Right atrium auricular region (tissue), 2 donors: ENCODE measurements around the gene NXPH1. TPM values are rescaled to one million over a fixed set of nuclear protein-coding genes. Genes with fewer than 3 reads are reported as not detected.
"Not testable (repeated sequence)": the region's sequence is repeated elsewhere in the genome, so short reads cannot be mapped to it uniquely, and the experiment has no call there.

ENCODE experiments used
- DNase-seq: peaks from one replicate; pipeline ENCODE4 v3.0.0-alpha.2; 2019; ENCODE audit warnings: low spot score
- H3K27ac ChIP-seq, 2 donors: fragments of 200-600 bp; sonication (generic); 1 replicate in 1 of 2; 2 replicates in 1 of 2; pipeline ENCODE4 v1.5.1; 2016 to 2019
- H3K27me3 ChIP-seq, 2 donors: fragments of 200-600 bp; sonication (generic); one replicate each; pipeline versions ENCODE4 v1.5.1 to v1.6.0; 2017 to 2019
- H3K36me3 ChIP-seq: fragments of 200-600 bp; sonication (generic); one replicate; pipeline ENCODE4 v1.5.1; 2016
- H3K4me1 ChIP-seq, 2 donors: fragments of 200-600 bp; sonication (generic); one replicate each; pipeline versions ENCODE4 v1.5.1 to v1.6.0; 2017 to 2019
- H3K4me3 ChIP-seq, 2 donors: fragments of 200-600 bp; sonication (generic); 1 replicate in 1 of 2; 2 replicates in 1 of 2; pipeline ENCODE4 v1.5.1; 2017 to 2019; ENCODE audit warnings: mild to moderate bottlenecking in 1 of 2, moderate library complexity in 1 of 2
- H3K9me3 ChIP-seq, 2 donors: fragments of 200-600 bp; sonication (generic); one replicate each; pipeline ENCODE4 v1.5.1; 2019
- total RNA-seq, 2 donors: library from RNA; depleted of rRNA; stranded (reverse); fragments of >200 nt; gene quantifications; one replicate each; pipeline ENCODE4 v1.1.0, GENCODE V29; 2016
- TF ChIP-seq, protein P1 (sequence below), 2 donors: fragments of 200-600 bp; sonication (generic); IDR thresholded peaks; one replicate each; pipeline ENCODE4 v1.5.1; 2019; ENCODE audit warnings: antibody characterized with exemption in 2 of 2

Gene NXPH1
- total RNA-seq, 2 donors from 2014 or later: not detected

GRCh38 chr7:8724080-8724718, 290.8 kb downstream of the NXPH1 start:
- no peak overlapping the region for H3K27ac ChIP-seq
- no peaks in the 10 kb centered on the region for H3K27me3 ChIP-seq
- DNase-seq: no peak
- H3K4me1 ChIP-seq: no peaks in the 10 kb centered on the region
- H3K36me3 ChIP-seq: no peaks in the 10 kb centered on the region
- no peak overlapping the region for H3K4me3 ChIP-seq
- H3K9me3 ChIP-seq: no peaks in the 10 kb centered on the region
- TF ChIP-seq, protein P1, sequence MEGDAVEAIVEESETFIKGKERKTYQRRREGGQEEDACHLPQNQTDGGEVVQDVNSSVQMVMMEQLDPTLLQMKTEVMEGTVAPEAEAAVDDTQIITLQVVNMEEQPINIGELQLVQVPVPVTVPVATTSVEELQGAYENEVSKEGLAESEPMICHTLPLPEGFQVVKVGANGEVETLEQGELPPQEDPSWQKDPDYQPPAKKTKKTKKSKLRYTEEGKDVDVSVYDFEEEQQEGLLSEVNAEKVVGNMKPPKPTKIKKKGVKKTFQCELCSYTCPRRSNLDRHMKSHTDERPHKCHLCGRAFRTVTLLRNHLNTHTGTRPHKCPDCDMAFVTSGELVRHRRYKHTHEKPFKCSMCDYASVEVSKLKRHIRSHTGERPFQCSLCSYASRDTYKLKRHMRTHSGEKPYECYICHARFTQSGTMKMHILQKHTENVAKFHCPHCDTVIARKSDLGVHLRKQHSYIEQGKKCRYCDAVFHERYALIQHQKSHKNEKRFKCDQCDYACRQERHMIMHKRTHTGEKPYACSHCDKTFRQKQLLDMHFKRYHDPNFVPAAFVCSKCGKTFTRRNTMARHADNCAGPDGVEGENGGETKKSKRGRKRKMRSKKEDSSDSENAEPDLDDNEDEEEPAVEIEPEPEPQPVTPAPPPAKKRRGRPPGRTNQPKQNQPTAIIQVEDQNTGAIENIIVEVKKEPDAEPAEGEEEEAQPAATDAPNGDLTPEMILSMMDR (IDR thresholded peaks at IDR 0.05): peak in 1 of 2 donors; percentile 58

GRCh38 chr7:8731756-8732155, 298.3 kb downstream of the NXPH1 start:
- H3K27me3 ChIP-seq, H3K4me1 ChIP-seq, H3K27ac ChIP-seq, DNase-seq, H3K4me3 ChIP-seq, H3K36me3 ChIP-seq, H3K9me3 ChIP-seq: not testable (repeated sequence)

DNA sequence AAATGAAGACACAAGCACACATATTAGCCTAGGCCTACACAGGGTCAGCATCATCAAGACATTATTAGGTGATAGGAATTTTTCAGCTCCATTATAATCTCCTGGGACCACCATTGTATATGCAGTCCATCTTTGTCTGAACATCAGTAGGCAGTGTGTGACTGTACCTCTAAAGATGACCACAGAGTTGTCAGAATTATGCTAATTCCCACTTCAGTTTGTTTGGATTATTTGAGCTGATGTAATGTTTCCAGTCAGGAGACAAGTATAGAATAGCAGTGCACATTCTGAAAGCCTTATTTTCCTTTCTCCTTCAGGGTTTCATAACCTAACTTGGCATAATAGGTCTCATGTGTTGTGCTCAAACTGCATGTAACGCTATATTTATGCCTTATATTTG, 306.4 kb downstream of the NXPH1 start:
- Histone ChIP-seq H3K27me3 (no peaks in the 10 kb centered on the region), H3K4me3 (no peak overlapping the region), H3K9me3 (no peaks in the 10 kb centered on the region), H3K4me1 (no peaks in the 10 kb centered on the region), H3K36me3 (no peaks in the 10 kb centered on the region), H3K27ac (no peak overlapping the region)
- TF ChIP-seq, protein P1 (IDR thresholded peaks at IDR 0.05): no peak
- no peak for DNase-seq

DNA sequence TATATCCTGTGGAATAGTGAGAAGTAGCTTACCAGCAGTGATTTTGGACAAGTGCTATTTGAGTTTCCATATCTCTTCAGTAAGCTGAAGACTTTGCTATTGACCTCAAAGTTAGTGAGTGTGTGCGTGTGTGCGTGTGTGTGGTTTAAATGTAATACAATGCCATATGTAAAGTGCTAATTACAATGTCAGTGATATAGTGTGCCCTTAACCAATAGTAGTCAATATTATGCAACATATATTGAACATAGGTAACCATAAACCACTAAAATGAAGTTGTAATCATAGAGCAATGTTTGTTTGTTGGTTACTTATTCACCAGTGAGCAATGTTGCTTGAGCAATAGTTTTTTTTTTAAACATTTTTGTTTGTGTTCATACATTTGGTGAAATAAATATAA, 309.4 kb downstream of the NXPH1 start:
- DNase-seq: no peak
- TF ChIP-seq, protein P1 (IDR thresholded peaks at IDR 0.05): no peak
- Histone ChIP-seq H3K27ac (no peak overlapping the region), H3K4me3 (no peak overlapping the region), H3K36me3 (no peaks in the 10 kb centered on the region), H3K4me1 (no peaks in the 10 kb centered on the region), H3K9me3 (no peaks in the 10 kb centered on the region), H3K27me3 (no peaks in the 10 kb centered on the region)

DNA sequence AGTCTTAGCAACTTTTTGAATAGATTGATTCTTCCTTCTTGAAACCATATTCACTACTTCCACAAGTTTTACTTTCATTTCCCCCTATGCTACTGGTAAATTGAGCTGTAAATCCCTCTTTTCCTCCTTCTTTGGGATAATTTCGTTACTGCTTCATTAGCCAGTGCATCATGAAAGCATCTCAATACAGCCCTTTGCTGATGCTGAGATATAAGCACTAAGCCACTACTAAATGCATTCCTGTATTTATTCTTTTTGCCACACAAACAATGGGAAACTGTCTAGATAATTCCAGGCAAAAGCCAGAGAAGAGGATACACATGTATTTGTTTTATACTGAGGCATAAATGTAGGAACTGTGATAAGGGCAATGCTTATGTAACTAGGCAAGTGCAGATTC, 313.9 kb downstream of the NXPH1 start:
- no peak overlapping the region for H3K27ac ChIP-seq
- no peaks in the 10 kb centered on the region for H3K27me3 ChIP-seq
- TF ChIP-seq, protein P1 (IDR thresholded peaks at IDR 0.05): no peak
- H3K4me1 ChIP-seq: no peaks in the 10 kb centered on the region
- DNase-seq: no peak
- H3K36me3 ChIP-seq: no peaks in the 10 kb centered on the region
- H3K9me3 ChIP-seq: no peaks in the 10 kb centered on the region
- no peak overlapping the region for H3K4me3 ChIP-seq

- H3K9me3 ChIP-seq: no peaks in the 10 kb centered on the region
- DNase-seq: no peak
- H3K36me3 ChIP-seq: no peaks in the 10 kb centered on the region
- TF ChIP-seq, protein P1 (IDR thresholded peaks at IDR 0.05): no peak
- no peak overlapping the region for H3K27ac ChIP-seq
- H3K27me3 ChIP-seq: no peaks in the 10 kb centered on the region
- H3K4me3 ChIP-seq: no peak overlapping the region
- no peaks in the 10 kb centered on the region for H3K4me1 ChIP-seq
These were observed 318.3 kb downstream of the NXPH1 start for GRCh38 chr7:8751557-8752231.
